Measurements from ENCODE around the gene GPS1. TPM values are rescaled to one million over a fixed set of nuclear protein-coding genes. Genes with fewer than 3 reads are reported as not detected.
A peak's percentile ranks its signal among the peaks of the same experiment; 100 is the strongest.

Gene GPS1
- total RNA-seq, 1 donor from 2014 or later = 64.7 TPM

GRCh38 chr17:82050152-82050760, 1.4 kb upstream of the GPS1 start:
- no peak overlapping the region for H3K27ac ChIP-seq (ENCODE audit: low read depth, low read length)
- H3K9me3 ChIP-seq (ENCODE audit: control insufficient read depth in 3 of 3, low read length in 3 of 3) = no peaks in the 10 kb centered on the region
- peak overlapping the region; percentile 63 to 88 (median 81) for H3K9ac ChIP-seq (ENCODE audit: low read depth in 1 of 3, low read length in 3 of 3)
- H3K4me3 ChIP-seq (ENCODE audit: low read length in 3 of 3) = peak overlapping the region; percentile 62 to 87 (median 83)
- peaks cover 35 to 49% (median 37%) of the 10 kb centered on the region in 3 donors for H3K36me3 ChIP-seq (ENCODE audit: control insufficient read depth in 3 of 3, insufficient read depth in 3 of 3, low read length in 3 of 3)
- peaks cover 25 to 35% (median 26%) of the 10 kb centered on the region in 3 donors for H3K4me1 ChIP-seq (ENCODE audit: control insufficient read depth in 3 of 3, insufficient read depth in 3 of 3, low read length in 3 of 3)
- H3K27me3 ChIP-seq (ENCODE audit: control insufficient read depth in 3 of 3, insufficient read depth in 3 of 3, low read length in 3 of 3) = no peaks in the 10 kb centered on the region

GRCh38 chr17:82050761-82051641, 697 bp upstream of the GPS1 start:
- H3K9ac ChIP-seq (ENCODE audit: low read depth in 1 of 3, low read length in 3 of 3) = peak overlapping the region; percentile 63 to 88 (median 81)
- peaks cover 41 to 54% (median 44%) of the 10 kb centered on the region in 3 donors for H3K36me3 ChIP-seq (ENCODE audit: control insufficient read depth in 3 of 3, insufficient read depth in 3 of 3, low read length in 3 of 3)
- H3K9me3 ChIP-seq (ENCODE audit: control insufficient read depth in 3 of 3, low read length in 3 of 3) = no peaks in the 10 kb centered on the region
- H3K4me1 ChIP-seq (ENCODE audit: control insufficient read depth in 3 of 3, insufficient read depth in 3 of 3, low read length in 3 of 3) = peaks cover 25 to 35% (median 26%) of the 10 kb centered on the region in 3 donors
- H3K4me3 ChIP-seq (ENCODE audit: low read length in 3 of 3) = peak overlapping the region; percentile 62 to 87 (median 83)
- no peaks in the 10 kb centered on the region for H3K27me3 ChIP-seq (ENCODE audit: control insufficient read depth in 3 of 3, insufficient read depth in 3 of 3, low read length in 3 of 3)
- peak overlapping the region; percentile 47 for H3K27ac ChIP-seq (ENCODE audit: low read depth, low read length)

- Histone ChIP-seq H3K4me3 (ENCODE audit: low read length in 3 of 3) (peak overlapping the region; percentile 80 to 87 (median 83)), H3K27ac (ENCODE audit: low read depth, low read length) (no peak overlapping the region), H3K36me3 (ENCODE audit: control insufficient read depth in 3 of 3, insufficient read depth in 3 of 3, low read length in 3 of 3) (peaks cover 49 to 55% (median 54%) of the 10 kb centered on the region in 3 donors), H3K4me1 (ENCODE audit: control insufficient read depth in 3 of 3, insufficient read depth in 3 of 3, low read length in 3 of 3) (peaks cover 25 to 35% (median 26%) of the 10 kb centered on the region in 3 donors), H3K9me3 (ENCODE audit: control insufficient read depth in 3 of 3, low read length in 3 of 3) (no peaks in the 10 kb centered on the region), H3K9ac (ENCODE audit: low read depth in 1 of 3, low read length in 3 of 3) (peak overlapping the region; percentile 65 to 88 (median 77)), H3K27me3 (ENCODE audit: control insufficient read depth in 3 of 3, insufficient read depth in 3 of 3, low read length in 3 of 3) (no peaks in the 10 kb centered on the region)
Measured at GRCh38 chr17:82052638-82053059, 951 bp downstream of the GPS1 start.

- H3K4me1 ChIP-seq (ENCODE audit: control insufficient read depth in 3 of 3, insufficient read depth in 3 of 3, low read length in 3 of 3) = peaks cover 25 to 35% (median 26%) of the 10 kb centered on the region in 3 donors
- peak overlapping the region; percentile 29 to 83 (median 80) for H3K4me3 ChIP-seq (ENCODE audit: low read length in 3 of 3)
- no peaks in the 10 kb centered on the region for H3K9me3 ChIP-seq (ENCODE audit: control insufficient read depth in 3 of 3, low read length in 3 of 3)
- H3K36me3 ChIP-seq (ENCODE audit: control insufficient read depth in 3 of 3, insufficient read depth in 3 of 3, low read length in 3 of 3) = peaks cover 49 to 55% (median 54%) of the 10 kb centered on the region in 3 donors
- H3K27ac ChIP-seq (ENCODE audit: low read depth, low read length) = no peak overlapping the region
- H3K27me3 ChIP-seq (ENCODE audit: control insufficient read depth in 3 of 3, insufficient read depth in 3 of 3, low read length in 3 of 3) = no peaks in the 10 kb centered on the region
- H3K9ac ChIP-seq (ENCODE audit: low read depth in 1 of 3, low read length in 3 of 3) = peak overlapping the region; percentile 25 to 77 (median 65)
Measured at GRCh38 chr17:82053130-82053529, 1.4 kb downstream of the GPS1 start.

- H3K36me3 ChIP-seq (ENCODE audit: control insufficient read depth in 3 of 3, insufficient read depth in 3 of 3, low read length in 3 of 3) = peaks cover 49 to 54% (median 51%) of the 10 kb centered on the region in 3 donors
- no peaks in the 10 kb centered on the region for H3K27me3 ChIP-seq (ENCODE audit: control insufficient read depth in 3 of 3, insufficient read depth in 3 of 3, low read length in 3 of 3)
Measured at GRCh38 chr17:82053556-82054263, 2.0 kb downstream of the GPS1 start.

GRCh38 chr17:82054351-82055022, 2.8 kb downstream of the GPS1 start:
- Histone ChIP-seq H3K27me3 (ENCODE audit: control insufficient read depth in 3 of 3, insufficient read depth in 3 of 3, low read length in 3 of 3) (no peaks in the 10 kb centered on the region), H3K9ac (ENCODE audit: low read depth in 1 of 3, low read length in 3 of 3) (no peak overlapping the region), H3K4me3 (ENCODE audit: low read length in 3 of 3) (no peak overlapping the region), H3K9me3 (ENCODE audit: control insufficient read depth in 3 of 3, low read length in 3 of 3) (no peaks in the 10 kb centered on the region), H3K36me3 (ENCODE audit: control insufficient read depth in 3 of 3, insufficient read depth in 3 of 3, low read length in 3 of 3) (peaks cover 47 to 53% (median 47%) of the 10 kb centered on the region in 3 donors), H3K4me1 (ENCODE audit: control insufficient read depth in 3 of 3, insufficient read depth in 3 of 3, low read length in 3 of 3) (peaks cover 25 to 35% (median 26%) of the 10 kb centered on the region in 3 donors), H3K27ac (ENCODE audit: low read depth, low read length) (no peak overlapping the region)

More at GRCh38 chr17:82053556-82054263, 2.0 kb downstream of the GPS1 start:
- Histone ChIP-seq H3K9ac (ENCODE audit: low read depth in 1 of 3, low read length in 3 of 3) (peak overlapping the region in 2 of 3 donors; percentile 1 to 25), H3K4me1 (ENCODE audit: control insufficient read depth in 3 of 3, insufficient read depth in 3 of 3, low read length in 3 of 3) (peaks cover 25 to 35% (median 26%) of the 10 kb centered on the region in 3 donors), H3K9me3 (ENCODE audit: control insufficient read depth in 3 of 3, low read length in 3 of 3) (no peaks in the 10 kb centered on the region), H3K27ac (ENCODE audit: low read depth, low read length) (no peak overlapping the region), H3K4me3 (ENCODE audit: low read length in 3 of 3) (peak overlapping the region in 1 of 3 donors; percentile 83)

- Histone ChIP-seq H3K36me3 (ENCODE audit: control insufficient read depth in 3 of 3, insufficient read depth in 3 of 3, low read length in 3 of 3) (peaks cover 49 to 59% (median 50%) of the 10 kb centered on the region in 3 donors), H3K27ac (ENCODE audit: low read depth, low read length) (no peak overlapping the region), H3K9me3 (ENCODE audit: control insufficient read depth in 3 of 3, low read length in 3 of 3) (no peaks in the 10 kb centered on the region), H3K9ac (ENCODE audit: low read depth in 1 of 3, low read length in 3 of 3) (no peak overlapping the region), H3K4me1 (ENCODE audit: control insufficient read depth in 3 of 3, insufficient read depth in 3 of 3, low read length in 3 of 3) (peaks cover 21 to 28% (median 24%) of the 10 kb centered on the region in 3 donors), H3K27me3 (ENCODE audit: control insufficient read depth in 3 of 3, insufficient read depth in 3 of 3, low read length in 3 of 3) (no peaks in the 10 kb centered on the region), H3K4me3 (ENCODE audit: low read length in 3 of 3) (no peak overlapping the region)
Measured at GRCh38 chr17:82055023-82055964, 3.6 kb downstream of the GPS1 start.

- Histone ChIP-seq H3K27ac (ENCODE audit: low read depth, low read length) (no peak overlapping the region), H3K27me3 (ENCODE audit: control insufficient read depth in 3 of 3, insufficient read depth in 3 of 3, low read length in 3 of 3) (no peaks in the 10 kb centered on the region), H3K36me3 (ENCODE audit: control insufficient read depth in 3 of 3, insufficient read depth in 3 of 3, low read length in 3 of 3) (peaks cover 55 to 62% (median 58%) of the 10 kb centered on the region in 3 donors), H3K4me1 (ENCODE audit: control insufficient read depth in 3 of 3, insufficient read depth in 3 of 3, low read length in 3 of 3) (peaks cover 17 to 20% (median 17%) of the 10 kb centered on the region in 3 donors), H3K9me3 (ENCODE audit: control insufficient read depth in 3 of 3, low read length in 3 of 3) (no peaks in the 10 kb centered on the region), H3K9ac (ENCODE audit: low read depth in 1 of 3, low read length in 3 of 3) (no peak overlapping the region), H3K4me3 (ENCODE audit: low read length in 3 of 3) (no peak overlapping the region)
Measured at GRCh38 chr17:82055965-82056728, 4.4 kb downstream of the GPS1 start.
